Hepatic stellate cell (primary cell): Measurements from ENCODE around the gene CPLX1.
"Not testable (repeated sequence)": the region's sequence is repeated elsewhere in the genome, so short reads cannot be mapped to it uniquely, and the experiment has no call there.

Experiments used
- DNase-seq: peaks from one replicate; pipeline ENCODE4 v3.0.0; 2011; ENCODE audit warnings: low spot score

CPLX1 gene

GRCh38 chr4:776743-777441, 49.0 kb downstream of the CPLX1 start:
- no peak for DNase-seq

- DNase-seq, result not testable (repeated sequence)
Observed at GRCh38 chr4:775485-775884, 50.4 kb downstream of the CPLX1 start.

- not testable (repeated sequence) for DNase-seq
Observed at GRCh38 chr4:774419-775092, 51.4 kb downstream of the CPLX1 start.

GRCh38 chr4:773214-773613, 52.7 kb downstream of the CPLX1 start:
- no peak for DNase-seq

- DNase-seq, result no peak
Observed at GRCh38 chr4:772776-773175, 53.2 kb downstream of the CPLX1 start.

- DNase-seq, result no peak
Observed at GRCh38 chr4:772118-772517, 53.8 kb downstream of the CPLX1 start.

GRCh38 chr4:771464-771863, 54.5 kb downstream of the CPLX1 start:
- no peak for DNase-seq

GRCh38 chr4:770022-770421, 55.9 kb downstream of the CPLX1 start:
- no peak for DNase-seq

GRCh38 chr4:769511-769910, 56.4 kb downstream of the CPLX1 start:
- no peak for DNase-seq

- no peak for DNase-seq
Observed at GRCh38 chr4:768995-769394, 56.9 kb downstream of the CPLX1 start.

- DNase-seq, result no peak
Observed at GRCh38 chr4:768076-768475, 57.9 kb downstream of the CPLX1 start.

- no peak for DNase-seq
Observed at GRCh38 chr4:766559-767283, 59.2 kb downstream of the CPLX1 start.

- no peak for DNase-seq
Observed at GRCh38 chr4:766152-766515, 59.8 kb downstream of the CPLX1 start.

GRCh38 chr4:764405-765169, 61.3 kb downstream of the CPLX1 start:
- DNase-seq, result no peak

GRCh38 chr4:763922-764321, 62.0 kb downstream of the CPLX1 start:
- DNase-seq, result no peak

GRCh38 chr4:763191-763810, 62.6 kb downstream of the CPLX1 start:
- DNase-seq, result no peak

GRCh38 chr4:762211-763190, 63.4 kb downstream of the CPLX1 start:
- no peak for DNase-seq

- DNase-seq, result no peak
Observed at GRCh38 chr4:761739-762138, 64.2 kb downstream of the CPLX1 start.

- no peak for DNase-seq
Observed at GRCh38 chr4:761086-761485, 64.8 kb downstream of the CPLX1 start.

- no peak for DNase-seq
Observed at GRCh38 chr4:760616-761015, 65.3 kb downstream of the CPLX1 start.

GRCh38 chr4:759810-760209, 66.1 kb downstream of the CPLX1 start:
- DNase-seq, result not testable (repeated sequence)
